ENCODE measurements around the gene PTTG2.

GRCh38 chr4:37970702-37971101 is 10.5 kb downstream of the PTTG2 start:
- TF ChIP-seq CTCF (IDR thresholded peaks at IDR 0.05): peak in 6 of 7 experiments; percentile 29 to 48 (median 42)
- no peak for TF ChIP-seq POLR2A (IDR thresholded peaks at IDR 0.05)

Data from body of pancreas (tissue), 4 donors.